ENCODE data around the gene IL2RA.

Gene IL2RA

GRCh38 chr10:6071181-6072175 lies 9.3 kb upstream of the IL2RA start:
- no peak for FAIRE-seq
- no peak for TF ChIP-seq CTCF (IDR thresholded peaks at IDR 0.05; ENCODE audit: insufficient read depth, missing control alignments)
- no peak for DNase-seq (ENCODE audit: insufficient read length, low spot score)

GRCh38 chr10:6070660-6071059 lies 8.5 kb upstream of the IL2RA start:
- FAIRE-seq: no peak
- no peak for TF ChIP-seq CTCF (IDR thresholded peaks at IDR 0.05; ENCODE audit: insufficient read depth, missing control alignments)
- no peak for DNase-seq (ENCODE audit: insufficient read length, low spot score)

- TF ChIP-seq CTCF (IDR thresholded peaks at IDR 0.05; ENCODE audit: insufficient read depth, missing control alignments): no peak
Observed at GRCh38 chr10:6069081-6069931, 7.1 kb upstream of the IL2RA start.

GRCh38 chr10:6068422-6068821 lies 6.3 kb upstream of the IL2RA start:
- DNase-seq (ENCODE audit: insufficient read length, low spot score): no peak
- FAIRE-seq: no peak
- TF ChIP-seq CTCF (IDR thresholded peaks at IDR 0.05; ENCODE audit: insufficient read depth, missing control alignments): no peak

More at GRCh38 chr10:6069081-6069931, 7.1 kb upstream of the IL2RA start:
- FAIRE-seq (no peak), DNase-seq (ENCODE audit: insufficient read length, low spot score) (no peak)

GRCh38 chr10:6068006-6068405 lies 5.8 kb upstream of the IL2RA start:
- TF ChIP-seq CTCF (IDR thresholded peaks at IDR 0.05; ENCODE audit: insufficient read depth, missing control alignments): no peak
- DNase-seq (ENCODE audit: insufficient read length, low spot score) (no peak), FAIRE-seq (no peak)

GRCh38 chr10:6067457-6067856 lies 5.3 kb upstream of the IL2RA start:
- no peak for FAIRE-seq
- no peak for TF ChIP-seq CTCF (IDR thresholded peaks at IDR 0.05; ENCODE audit: insufficient read depth, missing control alignments)
- no peak for DNase-seq (ENCODE audit: insufficient read length, low spot score)
